ENCODE measurements around the gene NAV3.

The NAV3 gene

GRCh38 chr12:78121969-78122610 is 291.4 kb downstream of the NAV3 start:
- no peak for DNase-seq

- no peak for DNase-seq
These were observed 297.5 kb downstream of the NAV3 start for GRCh38 chr12:78128211-78128610.

- no peak for DNase-seq
These were observed 313.0 kb downstream of the NAV3 start for GRCh38 chr12:78143717-78144116.

- DNase-seq, result no peak
These were observed 314.7 kb downstream of the NAV3 start for GRCh38 chr12:78145398-78145797.

- DNase-seq, result no peak
These were observed 315.7 kb downstream of the NAV3 start for GRCh38 chr12:78146365-78146772.

- DNase-seq, result no peak
These were observed 318.8 kb downstream of the NAV3 start for GRCh38 chr12:78149459-78149858.

GRCh38 chr12:78155546-78155945 is 324.9 kb downstream of the NAV3 start:
- DNase-seq, result no peak

- no peak for DNase-seq
These were observed 326.1 kb downstream of the NAV3 start for GRCh38 chr12:78156751-78157150.

GRCh38 chr12:78157199-78157598 is 326.5 kb downstream of the NAV3 start:
- DNase-seq, result no peak

- no peak for DNase-seq
These were observed 333.5 kb downstream of the NAV3 start for GRCh38 chr12:78164154-78164553.

- no peak for DNase-seq
These were observed 336.8 kb downstream of the NAV3 start for GRCh38 chr12:78167510-78167909.

GRCh38 chr12:78171061-78171460 is 340.4 kb downstream of the NAV3 start:
- no peak for DNase-seq

- no peak for DNase-seq
These were observed 345.9 kb downstream of the NAV3 start for GRCh38 chr12:78176643-78177042.

- no peak for DNase-seq
These were observed 346.6 kb downstream of the NAV3 start for GRCh38 chr12:78177298-78177697.

- no peak for DNase-seq
These were observed 348.7 kb downstream of the NAV3 start for GRCh38 chr12:78179346-78179745.

GRCh38 chr12:78181544-78182162 is 351.0 kb downstream of the NAV3 start:
- no peak for DNase-seq

- DNase-seq, result no peak
These were observed 353.1 kb downstream of the NAV3 start for GRCh38 chr12:78183824-78184223.

GRCh38 chr12:78185109-78185508 is 354.4 kb downstream of the NAV3 start:
- no peak for DNase-seq

GRCh38 chr12:78185651-78186050 is 355.0 kb downstream of the NAV3 start:
- no peak for DNase-seq

GRCh38 chr12:78186670-78187069 is 356.0 kb downstream of the NAV3 start:
- no peak for DNase-seq

GRCh38 chr12:78187741-78188140 is 357.0 kb downstream of the NAV3 start:
- DNase-seq, result no peak

- DNase-seq, result no peak
These were observed 359.0 kb downstream of the NAV3 start for GRCh38 chr12:78189656-78190055.

- DNase-seq, result no peak
These were observed 360.9 kb downstream of the NAV3 start for GRCh38 chr12:78191611-78192010.

GRCh38 chr12:78192979-78193378 is 362.3 kb downstream of the NAV3 start:
- DNase-seq, result no peak

GRCh38 chr12:78194448-78194847 is 363.8 kb downstream of the NAV3 start:
- no peak for DNase-seq
